ENCODE data around the gene OR6B1.
A peak's percentile ranks its signal among the peaks of the same experiment; 100 is the strongest.
"Not testable (repeated sequence)": the region's sequence is repeated elsewhere in the genome, so short reads cannot be mapped to it uniquely, and the experiment has no call there.

The OR6B1 gene

DNA sequence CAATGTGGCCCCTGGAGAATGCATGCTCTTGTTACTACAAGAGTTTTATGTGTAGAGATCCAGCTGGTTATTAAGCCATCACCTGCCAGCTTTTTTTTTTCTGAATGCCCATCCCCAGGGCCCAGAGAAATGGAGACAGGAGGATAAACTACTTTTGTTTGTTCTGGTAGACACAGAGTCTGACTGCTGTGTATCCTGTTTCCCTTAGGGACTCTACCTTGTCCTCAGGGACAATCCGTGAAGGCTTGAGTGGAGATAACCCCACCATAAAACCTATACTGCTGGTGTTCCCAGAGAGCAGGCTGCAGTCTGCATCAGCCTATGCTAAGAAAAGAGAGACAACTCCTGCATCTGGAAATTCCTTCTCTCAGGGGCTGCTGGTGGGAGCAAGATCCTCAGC is 48.5 kb downstream of the OR6B1 start, which contains the start of gene OR2A5:
Gene OR2A5, plus strand, starts transcription at position 301 of the 400 bp plus-strand sequence. CDS start 1,454 bp downstream, outside the sequence.
- no peak for DNase-seq
- H3K27me3 ChIP-seq (ENCODE audit: insufficient read depth, low read depth, severe bottlenecking): no peaks in the 10 kb centered on the region
- no peaks in the 10 kb centered on the region for H3K9me3 ChIP-seq (ENCODE audit: severe bottlenecking)
- TF ChIP-seq, protein P1, sequence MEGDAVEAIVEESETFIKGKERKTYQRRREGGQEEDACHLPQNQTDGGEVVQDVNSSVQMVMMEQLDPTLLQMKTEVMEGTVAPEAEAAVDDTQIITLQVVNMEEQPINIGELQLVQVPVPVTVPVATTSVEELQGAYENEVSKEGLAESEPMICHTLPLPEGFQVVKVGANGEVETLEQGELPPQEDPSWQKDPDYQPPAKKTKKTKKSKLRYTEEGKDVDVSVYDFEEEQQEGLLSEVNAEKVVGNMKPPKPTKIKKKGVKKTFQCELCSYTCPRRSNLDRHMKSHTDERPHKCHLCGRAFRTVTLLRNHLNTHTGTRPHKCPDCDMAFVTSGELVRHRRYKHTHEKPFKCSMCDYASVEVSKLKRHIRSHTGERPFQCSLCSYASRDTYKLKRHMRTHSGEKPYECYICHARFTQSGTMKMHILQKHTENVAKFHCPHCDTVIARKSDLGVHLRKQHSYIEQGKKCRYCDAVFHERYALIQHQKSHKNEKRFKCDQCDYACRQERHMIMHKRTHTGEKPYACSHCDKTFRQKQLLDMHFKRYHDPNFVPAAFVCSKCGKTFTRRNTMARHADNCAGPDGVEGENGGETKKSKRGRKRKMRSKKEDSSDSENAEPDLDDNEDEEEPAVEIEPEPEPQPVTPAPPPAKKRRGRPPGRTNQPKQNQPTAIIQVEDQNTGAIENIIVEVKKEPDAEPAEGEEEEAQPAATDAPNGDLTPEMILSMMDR (IDR thresholded peaks at IDR 0.05; ENCODE audit: low read depth, low read length): no peak
- H3K4me3 ChIP-seq (ENCODE audit: low read depth, low read length): no peak within 1 kb of the TSS; the same call in 1 of the 2 replicates
- peak within 1 kb of the TSS; percentile 77 for H3K27ac ChIP-seq
- H3K36me3 ChIP-seq: no peaks in the 10 kb centered on the region

GRCh38 chr7:144049491-144049890 is 49.4 kb downstream of the OR6B1 start:
- H3K27ac ChIP-seq: peak overlapping the region; percentile 77; the same call in 1 of the 2 replicates
- TF ChIP-seq, protein P1 (IDR thresholded peaks at IDR 0.05; ENCODE audit: low read depth, low read length): no peak
- no peaks in the 10 kb centered on the region for H3K9me3 ChIP-seq (ENCODE audit: severe bottlenecking)
- DNase-seq: no peak
- H3K4me3 ChIP-seq (ENCODE audit: low read depth, low read length): no peak overlapping the region
- H3K27me3 ChIP-seq (ENCODE audit: insufficient read depth, low read depth, severe bottlenecking): no peaks in the 10 kb centered on the region
- no peaks in the 10 kb centered on the region for H3K36me3 ChIP-seq

DNA sequence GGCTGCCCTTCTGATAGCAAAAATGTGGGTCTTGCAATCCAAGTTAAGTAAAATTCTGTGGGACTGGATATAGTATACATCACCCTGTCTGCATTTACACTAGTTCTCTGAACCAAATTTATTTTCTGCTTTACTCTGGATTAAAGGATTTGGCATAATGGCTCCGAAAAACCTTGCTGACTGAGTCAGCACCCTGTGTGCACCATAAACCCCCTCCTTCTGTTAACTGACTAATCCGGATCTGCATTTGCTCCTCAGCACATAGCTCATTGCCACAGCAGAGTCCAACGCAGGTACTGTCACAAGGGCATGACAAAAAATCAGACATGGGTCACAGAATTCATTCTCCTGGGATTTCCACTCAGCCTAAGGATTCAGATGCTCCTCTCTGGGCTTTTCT is 50.0 kb downstream of the OR6B1 start:
- Histone ChIP-seq H3K9me3 (ENCODE audit: severe bottlenecking) (no peaks in the 10 kb centered on the region), H3K27ac (peak overlapping the region; percentile 77), H3K27me3 (ENCODE audit: insufficient read depth, low read depth, severe bottlenecking) (no peaks in the 10 kb centered on the region), H3K36me3 (no peaks in the 10 kb centered on the region), H3K4me3 (ENCODE audit: low read depth, low read length) (no peak overlapping the region; the same call in 1 of the 2 replicates)
- TF ChIP-seq, protein P1 (IDR thresholded peaks at IDR 0.05; ENCODE audit: low read depth, low read length): no peak
- DNase-seq: peak; percentile 75

DNA sequence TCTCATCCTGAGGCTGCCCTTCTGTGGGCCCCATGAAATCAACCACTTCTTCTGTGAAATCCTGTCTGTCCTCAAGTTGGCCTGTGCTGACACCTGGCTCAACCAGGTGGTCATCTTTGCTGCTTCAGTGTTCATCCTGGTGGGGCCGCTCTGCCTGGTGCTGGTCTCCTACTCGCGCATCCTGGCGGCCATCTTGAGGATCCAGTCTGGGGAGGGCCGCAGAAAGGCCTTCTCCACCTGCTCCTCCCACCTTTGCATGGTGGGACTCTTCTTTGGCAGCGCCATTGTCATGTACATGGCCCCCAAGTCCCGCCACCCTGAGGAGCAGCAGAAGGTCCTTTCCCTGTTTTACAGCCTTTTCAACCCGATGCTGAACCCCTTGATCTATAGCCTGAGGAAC is 50.8 kb downstream of the OR6B1 start:
- not testable (repeated sequence) for H3K27me3 ChIP-seq (ENCODE audit: insufficient read depth, low read depth, severe bottlenecking); H3K4me3 ChIP-seq (ENCODE audit: low read depth, low read length); H3K9me3 ChIP-seq (ENCODE audit: severe bottlenecking); H3K36me3 ChIP-seq
- H3K27ac ChIP-seq: peak overlapping the region; percentile 77
- peak; percentile 28 for DNase-seq

GRCh38 chr7:144057954-144058353 is 57.8 kb downstream of the OR6B1 start:
- Histone ChIP-seq H3K36me3 (no peaks in the 10 kb centered on the region), H3K27me3 (ENCODE audit: insufficient read depth, low read depth, severe bottlenecking) (no peaks in the 10 kb centered on the region), H3K27ac (no peak overlapping the region), H3K9me3 (ENCODE audit: severe bottlenecking) (peaks cover 5% of the 10 kb centered on the region), H3K4me3 (ENCODE audit: low read depth, low read length) (no peak overlapping the region)
- TF ChIP-seq, protein P1 (IDR thresholded peaks at IDR 0.05; ENCODE audit: low read depth, low read length): no peak
- no peak for DNase-seq

Data from WERI-Rb-1 (cell line).